DMS153 treated with DMSO at 0.1 percent for 48 hours (cell line): Measurements from ENCODE around the gene PATE4.
A peak's percentile ranks its signal among the peaks of the same experiment; 100 is the strongest.
"Not testable (repeated sequence)": the region's sequence is repeated elsewhere in the genome, so short reads cannot be mapped to it uniquely, and the experiment has no call there.

Experiments used
- DNase-seq: peaks from one replicate; lab custom pipeline; 2025; ENCODE audit not compliant: unreplicated experiment; lab: John Stamatoyannopoulos, UW

The PATE4 gene, protein sequence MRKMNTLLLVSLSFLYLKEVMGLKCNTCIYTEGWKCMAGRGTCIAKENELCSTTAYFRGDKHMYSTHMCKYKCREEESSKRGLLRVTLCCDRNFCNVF

GRCh38 chr11:125833016-125833415 lies at the start of gene PATE4:
Gene PATE4 (plus strand): TSS chr11:125833316. CDS start chr11:125833360, 44 bp downstream.
- DNase-seq = no peak

- DNase-seq = no peak
Measured at GRCh38 chr11:125784678-125785077, 48.4 kb upstream of the PATE4 start.

DNA sequence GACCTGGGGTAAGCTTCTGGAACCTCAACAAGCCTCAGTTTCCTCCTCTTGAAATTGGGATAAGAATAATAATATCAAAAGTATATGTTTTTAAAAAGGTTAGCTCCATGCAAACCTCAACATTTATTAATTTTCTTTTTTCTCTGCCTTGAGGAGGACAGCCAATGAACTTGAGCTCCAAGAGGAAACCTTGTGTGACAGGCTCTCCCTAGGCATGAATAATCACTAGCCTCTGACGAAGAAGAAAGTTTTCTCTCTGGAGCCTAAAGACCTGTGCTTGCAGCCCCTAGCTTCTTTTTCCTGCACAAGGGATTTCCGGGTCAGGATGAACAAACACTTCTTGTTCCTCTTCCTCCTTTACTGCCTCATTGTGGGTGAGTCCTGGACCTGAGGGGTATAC lies 45.3 kb upstream of the PATE4 start, which contains the start of gene PATE3:
Gene PATE3, plus strand, starts transcription at position 301 of the 400 bp plus-strand sequence. Its CDS starts 25 bp downstream, at position 326.
- DNase-seq = no peak

- DNase-seq = no peak
Measured at GRCh38 chr11:125790825-125791224, 42.3 kb upstream of the PATE4 start.

DNA sequence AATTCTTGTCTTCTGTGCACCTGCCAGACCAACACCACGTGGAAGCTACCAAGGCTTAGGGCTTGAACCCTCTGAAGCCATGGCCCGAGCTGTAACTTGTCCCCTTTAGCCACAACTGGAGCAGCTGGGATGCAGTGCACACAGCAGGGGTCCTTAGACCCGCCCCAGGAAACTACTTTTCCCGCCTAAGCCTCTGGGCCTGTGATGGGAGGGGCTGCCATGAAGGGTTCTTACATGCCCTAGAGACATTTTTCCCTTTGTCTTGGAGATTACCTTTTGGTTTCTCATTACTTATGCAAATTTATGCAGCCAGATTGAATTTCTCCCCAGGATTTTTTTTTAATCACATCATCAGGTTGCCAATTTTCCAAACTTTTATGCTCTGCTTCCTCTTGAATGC lies 35.5 kb upstream of the PATE4 start:
- no peak for DNase-seq

DNA sequence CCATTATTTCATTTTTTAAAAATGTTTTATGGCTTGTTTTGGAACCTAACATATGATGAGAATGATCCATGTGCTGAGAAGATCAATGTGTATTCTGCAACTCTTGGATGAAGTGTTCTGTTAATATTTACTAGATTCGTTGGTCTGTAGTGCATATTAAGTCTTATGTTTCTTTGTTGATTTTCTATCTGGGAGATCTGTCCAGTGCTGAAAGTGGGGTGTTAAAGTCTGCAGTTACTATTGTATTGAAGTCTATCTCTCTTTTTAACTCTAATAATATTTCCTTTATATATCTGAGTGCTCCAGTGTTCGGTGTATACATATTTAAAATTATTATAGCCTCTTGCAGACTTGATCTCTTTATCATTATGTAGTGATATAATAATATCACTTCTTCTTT lies 33.3 kb upstream of the PATE4 start:
- no peak for DNase-seq

DNA sequence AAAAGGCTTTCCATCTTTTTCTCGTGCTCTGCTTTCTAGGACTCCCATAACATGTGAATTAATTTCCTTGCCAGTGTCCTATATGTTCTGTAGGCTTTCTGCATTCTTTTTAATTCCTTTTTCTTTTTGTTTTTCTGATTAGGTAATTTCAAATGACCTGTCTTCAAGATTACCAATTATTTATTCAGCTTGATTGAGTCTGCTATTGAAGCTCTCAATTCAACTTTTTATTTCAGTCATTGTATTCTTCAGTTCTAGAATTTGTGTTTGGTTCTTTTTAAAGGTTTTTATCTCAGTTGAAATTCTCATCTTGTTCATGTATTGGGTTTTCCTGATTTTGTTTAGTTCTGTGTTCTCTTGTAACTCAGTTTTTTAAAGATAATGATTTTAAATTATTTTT lies 30.7 kb upstream of the PATE4 start:
- DNase-seq = no peak

GRCh38 chr11:125807909-125808308 lies 25.2 kb upstream of the PATE4 start:
- no peak for DNase-seq

DNA sequence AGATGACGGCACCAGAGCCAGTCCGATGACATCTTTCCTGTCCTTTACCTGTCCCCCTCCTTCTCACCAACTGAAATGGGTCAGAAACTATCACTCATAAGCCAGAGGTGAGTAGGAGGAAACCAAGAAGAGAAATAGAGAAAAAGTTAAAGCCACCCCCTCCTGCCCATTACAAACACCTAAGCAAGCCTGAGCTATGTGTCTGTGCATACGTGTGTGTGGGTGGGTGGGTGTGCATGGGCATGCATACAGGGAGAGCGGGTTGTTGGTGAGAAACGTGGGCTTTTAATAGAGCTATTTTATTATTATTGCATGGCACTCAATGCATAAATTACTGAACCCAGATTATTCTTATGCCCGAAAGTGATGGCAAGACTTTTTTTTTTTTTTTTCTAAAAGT lies 2.6 kb downstream of the PATE4 start:
- DNase-seq = no peak

DNA sequence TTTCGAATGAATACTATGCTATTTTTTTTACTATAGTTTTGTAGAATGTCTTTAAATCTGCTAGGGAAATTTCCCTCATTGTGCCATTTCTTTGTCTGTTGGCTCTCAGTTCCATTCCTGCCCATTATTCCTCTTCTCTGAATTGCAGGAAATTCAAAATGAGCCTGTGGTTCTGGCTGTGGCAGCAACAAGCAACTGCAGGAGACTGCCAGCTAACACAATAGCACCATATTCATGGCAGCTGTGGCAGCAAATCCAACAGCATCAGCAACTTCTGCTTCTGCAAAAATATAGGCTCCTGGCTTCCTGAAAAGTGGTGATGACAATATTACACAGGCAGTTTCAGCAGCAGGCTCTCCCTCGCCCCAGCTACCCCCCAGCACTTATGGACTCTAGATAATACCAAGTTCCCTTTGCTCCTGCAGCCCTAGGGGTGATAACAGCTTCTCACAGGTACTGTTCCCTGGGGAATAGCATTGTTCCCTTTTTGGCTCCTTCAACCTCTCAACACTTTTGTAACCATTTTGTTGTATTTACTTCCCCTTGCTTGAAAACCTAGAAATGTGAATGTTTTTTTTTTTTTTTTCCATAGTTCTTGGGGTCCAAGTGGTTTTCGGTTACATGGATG lies 9.3 kb downstream of the PATE4 start:
- no peak for DNase-seq

- DNase-seq = no peak
Measured at GRCh38 chr11:125846188-125846587, 13.1 kb downstream of the PATE4 start.

GRCh38 chr11:125857670-125858069 lies 24.6 kb downstream of the PATE4 start:
- not testable (repeated sequence) for DNase-seq

GRCh38 chr11:125862786-125863185 lies 29.7 kb downstream of the PATE4 start:
- not testable (repeated sequence) for DNase-seq

DNA sequence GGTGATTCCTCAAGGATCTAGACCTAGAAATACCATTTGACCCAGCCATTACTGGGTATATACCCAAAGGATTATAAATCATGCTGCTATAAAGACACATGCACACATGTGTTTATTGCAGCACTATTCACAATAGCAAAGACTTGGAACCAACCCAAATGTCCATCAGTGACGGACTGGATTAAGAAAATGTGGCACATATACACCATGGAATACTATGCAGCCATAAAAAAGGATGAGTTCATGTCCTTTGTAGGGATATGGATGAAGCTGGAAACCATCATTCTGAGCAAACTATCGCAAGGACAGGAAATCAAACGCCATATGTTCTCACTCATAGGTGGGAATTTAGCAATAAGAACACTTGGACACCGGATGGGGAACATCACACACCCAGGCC lies 32.2 kb downstream of the PATE4 start:
- DNase-seq = not testable (repeated sequence)

GRCh38 chr11:125869521-125869920 lies 36.4 kb downstream of the PATE4 start:
- DNase-seq = no peak

GRCh38 chr11:125871391-125872137 lies 38.4 kb downstream of the PATE4 start:
- DNase-seq = no peak

DNA sequence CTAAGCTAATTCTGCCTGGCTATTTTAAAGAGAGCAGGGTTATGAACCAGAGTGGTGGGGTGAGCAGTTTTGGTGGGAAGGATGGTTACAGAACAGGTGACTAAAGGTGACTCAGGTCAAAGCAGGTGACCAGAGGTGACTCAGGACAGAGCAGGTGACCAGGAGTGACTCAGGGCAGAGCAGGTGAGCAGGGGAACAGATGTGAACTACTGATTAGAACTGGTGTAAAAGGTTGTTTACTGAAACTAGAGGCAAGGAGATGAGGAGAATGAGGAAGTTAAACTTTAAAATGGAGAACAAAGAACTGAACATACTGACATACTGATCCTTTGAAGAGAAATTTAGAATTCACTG lies 39.0 kb downstream of the PATE4 start:
- DNase-seq = no peak

GRCh38 chr11:125873881-125874555 lies 40.9 kb downstream of the PATE4 start:
- DNase-seq = no peak

DNA sequence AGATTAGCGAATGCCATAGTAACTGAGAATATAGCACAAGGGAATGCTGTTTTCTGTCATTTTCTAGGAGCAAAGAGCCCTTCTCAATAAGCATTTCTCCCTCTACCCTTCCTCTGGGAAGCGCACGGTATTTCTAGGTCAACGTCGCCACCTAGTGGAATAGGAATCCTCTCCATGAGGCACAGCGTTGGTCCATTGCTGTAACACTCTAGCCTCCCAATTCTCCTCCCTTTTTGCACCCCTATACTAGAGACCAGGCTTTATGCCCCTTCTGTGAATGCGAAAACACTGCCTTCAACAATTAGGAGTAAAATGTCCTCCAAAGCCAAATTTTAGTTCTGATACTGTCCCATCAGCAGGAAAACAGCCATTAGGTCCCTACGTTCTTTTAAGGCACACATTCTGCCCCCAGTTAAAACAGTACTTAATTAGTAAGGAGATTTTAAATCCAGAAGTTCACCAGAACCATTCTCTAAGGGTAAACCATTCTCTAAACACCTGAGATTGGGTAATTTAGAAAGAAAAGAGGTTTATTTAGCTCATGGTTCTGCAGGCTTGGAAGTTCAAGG lies 41.5 kb downstream of the PATE4 start:
- peak; percentile 74 for DNase-seq

- no peak for DNase-seq
Measured at GRCh38 chr11:125881291-125881690, 48.2 kb downstream of the PATE4 start.

DNA sequence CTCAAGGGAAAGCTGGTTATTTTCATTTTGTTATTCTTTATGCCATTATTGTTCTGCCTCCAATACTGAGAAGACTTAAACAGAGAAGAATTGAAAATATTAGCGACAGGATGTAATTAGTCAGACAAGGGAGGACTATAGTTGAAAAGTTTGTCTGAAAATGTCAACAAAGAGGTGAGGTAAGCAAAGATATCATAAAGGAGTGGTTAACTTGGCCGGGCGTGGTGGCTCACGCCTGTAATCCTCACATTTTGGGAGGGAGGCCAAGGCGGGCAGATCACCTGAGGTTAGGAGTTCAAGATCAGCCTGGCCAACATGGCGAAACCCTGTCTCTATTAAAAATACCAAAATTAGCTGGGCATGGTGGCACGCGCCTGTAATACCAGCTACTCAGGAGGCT lies 50.3 kb downstream of the PATE4 start:
- DNase-seq = no peak

DNA sequence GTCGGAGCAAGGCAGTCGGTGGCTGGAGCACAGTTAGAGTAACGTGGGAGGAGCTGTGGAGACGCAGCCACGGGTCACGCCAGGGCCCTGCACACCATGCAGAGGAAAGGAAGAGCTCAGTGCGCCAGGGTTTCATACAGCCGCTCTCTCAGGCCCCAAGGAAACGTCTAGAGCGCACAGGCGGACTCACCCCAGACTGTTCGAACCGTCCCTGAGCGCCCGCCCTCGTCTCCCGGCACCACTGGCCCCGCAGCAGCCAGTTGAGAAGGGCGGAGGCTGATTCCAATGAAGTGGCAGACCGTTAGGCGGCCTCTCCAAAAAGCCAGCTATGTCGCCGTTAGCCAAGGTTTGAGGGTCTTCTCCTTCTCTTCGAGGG lies 53.9 kb downstream of the PATE4 start:
- peak; percentile 19 for DNase-seq
